Activated naive CD8-positive, alpha-beta T cell treated with anti-CD3 and anti-CD28 coated beads, Interleukin-2, amount 50 U/mL, for 16 hours (primary cell): Measurements from ENCODE around the gene KCNH1.
"Not testable (repeated sequence)": the region's sequence is repeated elsewhere in the genome, so short reads cannot be mapped to it uniquely, and the experiment has no call there.

Experiments
- DNase-seq: peaks from one replicate; pipeline ENCODE4 v3.0.0-alpha.2; 2020; ENCODE audit warnings: low read depth, low spot score

Gene KCNH1

DNA sequence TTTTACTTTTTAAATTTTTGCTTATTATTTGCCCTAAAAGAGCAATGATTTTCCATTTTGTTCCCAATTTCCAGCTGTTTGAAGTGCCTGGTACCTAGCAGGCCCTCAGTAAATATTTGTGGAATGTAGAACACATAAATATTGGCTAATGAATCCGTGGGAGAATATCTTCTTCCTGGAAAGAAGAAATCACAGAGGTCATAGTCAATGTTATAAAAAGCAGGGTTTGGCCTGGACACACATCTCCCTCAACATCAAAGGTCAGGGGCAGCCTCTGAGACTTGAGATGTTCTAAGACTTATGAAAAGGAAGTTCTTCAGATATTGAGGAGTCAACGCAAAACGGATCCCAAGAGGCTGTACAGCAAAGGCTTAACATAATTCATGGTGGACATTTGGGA lies 447.1 kb downstream of the KCNH1 start:
- no peak for DNase-seq

- DNase-seq, result no peak
These were observed 448.7 kb downstream of the KCNH1 start for GRCh38 chr1:210685295-210685650.

DNA sequence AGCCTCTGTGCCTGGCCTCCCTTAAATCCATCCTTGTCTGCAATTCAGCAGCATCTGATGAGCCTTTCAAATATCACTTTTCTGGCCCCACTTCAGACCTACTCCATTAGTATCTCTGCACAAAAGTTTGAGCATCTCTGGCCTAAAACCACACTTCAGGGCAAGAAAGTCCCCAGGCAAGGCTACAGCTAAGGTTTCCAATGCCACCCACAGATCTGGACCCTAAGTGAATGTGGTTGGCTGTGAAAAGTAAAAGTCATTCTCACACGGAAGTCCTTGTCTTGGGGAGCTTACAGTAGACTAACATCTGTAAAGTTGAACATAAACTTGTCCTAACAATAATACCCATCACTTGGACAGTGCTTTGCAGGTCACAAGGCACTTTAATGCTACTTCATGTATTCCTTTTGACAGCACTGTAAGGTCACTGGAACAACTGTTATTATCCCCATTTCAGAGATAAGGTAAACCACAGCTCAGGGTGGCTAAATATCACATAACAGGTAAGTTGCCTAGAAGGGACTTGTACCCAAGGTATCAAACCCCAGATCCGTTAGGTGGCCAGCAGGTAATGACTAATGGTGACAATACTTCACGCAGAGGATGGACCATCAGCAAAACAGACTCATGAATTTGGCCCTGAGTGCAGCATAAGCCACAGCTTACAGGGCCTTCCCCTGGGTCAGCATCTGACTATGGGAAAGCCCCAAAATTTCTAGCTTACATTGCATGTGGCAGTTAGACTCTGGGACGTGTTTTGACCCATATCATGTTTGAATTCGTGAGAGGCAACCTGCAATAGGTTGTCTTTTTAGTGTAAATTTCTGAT lies 449.3 kb downstream of the KCNH1 start:
- no peak for DNase-seq

DNA sequence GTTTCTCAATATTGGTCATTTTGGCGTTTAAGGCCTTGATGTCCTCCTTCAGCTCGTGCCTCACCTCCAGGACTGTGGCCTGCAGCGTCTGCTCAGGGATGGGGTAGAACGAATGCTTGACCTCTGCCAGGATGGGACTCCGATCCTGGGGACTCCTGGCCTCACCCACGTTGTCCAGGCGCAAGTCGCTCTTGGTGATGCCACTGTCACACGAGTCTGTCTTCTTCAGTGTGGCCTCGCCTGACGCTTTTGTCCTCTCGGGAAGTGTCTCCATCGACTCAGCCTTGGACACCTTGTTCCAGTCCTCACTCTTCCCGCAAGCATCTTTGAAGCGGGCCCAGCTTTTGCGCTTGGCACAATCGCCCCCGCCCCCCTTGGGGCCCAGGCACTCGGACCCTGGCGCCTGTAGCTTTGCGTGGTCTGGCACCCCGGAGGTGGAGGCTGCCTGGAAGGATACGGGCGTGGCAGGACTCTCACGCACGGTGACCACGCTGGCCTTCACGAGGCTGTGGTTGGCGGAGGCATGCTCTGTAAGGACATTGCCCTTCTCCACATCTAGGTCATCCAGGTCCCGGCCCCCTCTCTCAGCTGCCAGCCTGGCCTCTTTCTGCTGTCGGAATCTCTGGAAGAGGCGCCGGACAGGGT lies 450.4 kb downstream of the KCNH1 start:
- no peak for DNase-seq

DNA sequence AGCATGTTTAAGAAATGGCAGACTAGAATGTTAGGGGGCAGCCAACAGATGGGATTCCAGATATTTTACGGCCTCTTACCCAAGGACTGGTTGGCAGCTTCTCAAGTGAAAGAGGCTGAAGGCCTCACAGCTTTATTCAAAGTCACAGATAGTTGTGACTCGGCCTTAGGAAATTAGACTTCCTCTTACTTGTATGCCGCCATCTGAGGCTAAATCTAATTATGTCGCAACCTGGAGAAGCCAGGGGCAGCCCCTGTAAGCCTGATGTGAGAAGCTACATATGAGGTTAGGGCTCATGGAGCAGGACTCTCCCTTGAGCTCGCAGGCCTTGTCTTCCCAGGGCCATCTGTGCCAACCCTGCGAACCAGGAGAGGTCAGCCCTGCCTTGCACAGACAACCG lies 452.8 kb downstream of the KCNH1 start:
- no peak for DNase-seq

DNA sequence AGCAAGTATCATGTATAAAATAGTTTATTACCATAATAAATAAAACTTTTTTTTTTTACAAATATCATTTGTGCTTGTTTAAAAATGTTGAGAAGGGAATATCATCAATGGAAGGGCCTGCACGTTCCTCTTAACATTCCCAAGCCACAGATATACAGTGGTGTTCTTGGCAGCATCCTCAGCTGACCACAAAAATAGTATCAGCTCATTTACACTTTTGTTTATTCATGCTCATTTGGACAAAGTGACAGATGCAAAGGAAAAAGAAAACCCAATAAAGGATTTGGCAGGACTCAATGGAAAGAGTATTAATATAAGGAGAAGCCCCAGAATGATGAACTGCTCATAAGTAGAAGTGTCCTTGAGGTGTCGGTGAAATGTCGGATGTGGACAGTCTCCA lies 455.6 kb downstream of the KCNH1 start:
- no peak for DNase-seq

- DNase-seq, result no peak
These were observed 456.4 kb downstream of the KCNH1 start for GRCh38 chr1:210677533-210677932.

GRCh38 chr1:210676539-210676938 lies 457.4 kb downstream of the KCNH1 start:
- DNase-seq, result no peak

- no peak for DNase-seq
These were observed 459.8 kb downstream of the KCNH1 start for GRCh38 chr1:210674151-210674550.

- DNase-seq, result no peak
These were observed 464.0 kb downstream of the KCNH1 start for GRCh38 chr1:210669951-210670350.

- DNase-seq, result no peak
These were observed 470.0 kb downstream of the KCNH1 start for GRCh38 chr1:210663730-210664573.

- DNase-seq, result no peak
These were observed 471.5 kb downstream of the KCNH1 start for GRCh38 chr1:210662291-210663050.

DNA sequence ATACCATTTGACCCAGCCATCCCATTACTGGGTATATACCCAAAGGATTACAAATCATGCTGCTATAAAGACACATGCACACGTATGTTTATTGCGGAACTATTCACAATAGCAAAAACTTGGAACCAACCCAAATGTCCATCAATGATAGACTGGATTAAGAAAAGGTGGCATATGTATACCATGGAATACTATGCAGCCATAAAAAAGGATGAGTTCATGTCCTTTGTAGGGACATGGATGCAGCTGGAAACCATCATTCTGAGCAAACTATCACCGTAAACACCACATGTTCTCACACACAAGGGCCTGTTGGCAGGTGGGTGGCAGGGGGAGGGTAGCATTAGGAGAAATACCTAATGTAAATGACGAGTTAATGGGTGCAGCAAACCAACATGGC lies 472.4 kb downstream of the KCNH1 start:
- not testable (repeated sequence) for DNase-seq

GRCh38 chr1:210657806-210658205 lies 476.1 kb downstream of the KCNH1 start:
- no peak for DNase-seq

GRCh38 chr1:210655511-210655910 lies 478.4 kb downstream of the KCNH1 start:
- DNase-seq, result no peak

DNA sequence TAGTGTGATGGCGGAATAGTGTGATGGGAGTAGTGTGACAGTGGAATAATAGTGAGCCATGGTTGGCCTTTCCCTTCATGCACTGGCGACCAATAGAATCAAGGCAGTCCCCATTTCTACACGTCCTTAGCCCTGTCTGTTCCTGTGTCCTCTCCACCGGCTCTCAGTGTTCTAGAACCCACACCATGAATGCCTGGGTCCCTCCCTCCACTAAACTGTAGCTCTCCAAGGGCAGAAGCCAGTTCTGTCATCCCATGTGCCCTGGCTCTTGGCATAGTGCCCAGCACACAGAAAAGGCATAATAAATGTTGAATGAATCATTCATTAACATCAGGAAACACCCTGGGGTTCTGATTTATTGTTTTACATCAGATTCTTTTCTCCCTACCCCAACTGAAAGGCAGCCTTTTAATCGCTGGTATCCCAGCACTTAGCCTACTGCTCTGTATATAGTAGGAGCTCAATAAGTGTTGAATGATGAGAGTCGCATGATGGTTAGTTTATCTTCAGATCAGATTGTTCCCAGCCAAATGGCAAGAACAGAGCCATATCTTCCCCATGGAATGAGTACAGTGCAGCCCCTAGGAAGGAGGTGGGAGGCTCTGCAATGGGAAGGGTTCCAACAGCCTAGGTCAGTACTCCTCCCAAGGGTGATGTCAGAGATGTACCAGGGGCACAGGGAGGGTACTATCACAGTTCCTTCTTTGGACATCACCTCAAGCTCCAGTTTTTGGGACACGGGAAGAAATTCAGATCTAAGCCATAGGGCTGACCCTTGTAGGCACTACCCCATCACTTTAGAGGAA lies 479.6 kb downstream of the KCNH1 start:
- DNase-seq, result no peak

GRCh38 chr1:210653771-210654170 lies 480.2 kb downstream of the KCNH1 start:
- DNase-seq, result no peak

- DNase-seq, result no peak
These were observed 481.5 kb downstream of the KCNH1 start for GRCh38 chr1:210652329-210652954.

DNA sequence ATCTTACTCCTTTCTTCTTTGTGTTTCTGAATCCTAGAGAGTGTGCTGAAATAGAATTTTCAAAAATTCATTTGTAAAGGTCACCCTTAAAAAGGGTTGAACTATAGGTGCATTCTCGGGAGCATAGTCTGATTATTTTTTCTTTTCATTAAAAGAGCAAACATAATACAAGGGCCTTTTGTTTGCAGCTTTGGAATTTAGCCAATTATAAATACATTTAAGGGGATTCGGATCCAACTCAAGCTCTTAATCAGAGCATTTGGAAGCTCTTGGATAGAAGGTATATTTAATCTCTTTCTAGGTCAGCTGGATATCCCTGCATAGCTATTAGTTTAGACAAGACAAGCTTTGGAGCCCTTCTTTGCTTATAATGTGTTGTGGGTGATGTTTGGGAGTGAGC lies 483.5 kb downstream of the KCNH1 start:
- no peak for DNase-seq

GRCh38 chr1:210648588-210649269 lies 485.2 kb downstream of the KCNH1 start:
- no peak for DNase-seq
